ENCODE results near the gene IFNA7. TPM values are rescaled to one million over a fixed set of nuclear protein-coding genes. Genes with fewer than 3 reads are reported as not detected.
"Not testable (repeated sequence)": the region's sequence is repeated elsewhere in the genome, so short reads cannot be mapped to it uniquely, and the experiment has no call there.

Gene IFNA7
- total and polyA plus RNA-seq, 2 donors (not counting 1 experiment from before 2014, with no cell fraction given): not detected

- no peak overlapping the region for H2AFZ ChIP-seq (ENCODE audit: low read length)
- H3K27me3 ChIP-seq (ENCODE audit: control insufficient read depth, insufficient read depth, low read length): no peaks in the 10 kb centered on the region
- H3K4me3 ChIP-seq (replicated peaks in 1 of 4; ENCODE audit: control extremely low read depth in 1 of 4, insufficient read depth in 1 of 4, low read depth in 3 of 4, low read length in 4 of 4): no peak overlapping the region
- H4K20me1 ChIP-seq (ENCODE audit: control insufficient read depth, extremely low read depth, insufficient read depth, low read length): no peaks in the 10 kb centered on the region
- no peaks in the 10 kb centered on the region for H3K9me3 ChIP-seq (ENCODE audit: control insufficient read depth, insufficient read depth, low read depth, low read length)
- no peaks in the 10 kb centered on the region for H3K36me3 ChIP-seq (ENCODE audit: control insufficient read depth, insufficient read depth, low read length)
- no peak overlapping the region for H3K4me2 ChIP-seq (ENCODE audit: extremely low read depth, insufficient read depth, low read length)
- no peak overlapping the region for H3K9ac ChIP-seq (ENCODE audit: insufficient read depth, low read length)
- no peak for DNase-seq (ENCODE audit: low read depth in 2 of 2)
- TF ChIP-seq CTCF (conservative IDR thresholded peaks at IDR 0.05 in 1 of 2, IDR thresholded peaks at IDR 0.05 in 1 of 2; ENCODE audit: low read depth in 1 of 2, low read length in 2 of 2): no peak
- no peak for TF ChIP-seq EZH2 (IDR thresholded peaks at IDR 0.05; ENCODE audit: low read length, missing control alignments)
- H3K4me1 ChIP-seq (ENCODE audit: control insufficient read depth, extremely low read depth, insufficient read depth, low read length): no peaks in the 10 kb centered on the region
- H3K79me2 ChIP-seq (ENCODE audit: control insufficient read depth, insufficient read depth, low read length): no peaks in the 10 kb centered on the region
- no peak overlapping the region for H3K27ac ChIP-seq (ENCODE audit: insufficient read depth, low read length)
Measured at GRCh38 chr9:21174671-21175070, 27.3 kb downstream of the IFNA7 start.

- no peaks in the 10 kb centered on the region for H3K79me2 ChIP-seq (ENCODE audit: control insufficient read depth, insufficient read depth, low read length)
- TF ChIP-seq CTCF (conservative IDR thresholded peaks at IDR 0.05 in 1 of 2, IDR thresholded peaks at IDR 0.05 in 1 of 2; ENCODE audit: low read depth in 1 of 2, low read length in 2 of 2): no peak
- TF ChIP-seq EZH2 (IDR thresholded peaks at IDR 0.05; ENCODE audit: low read length, missing control alignments): no peak
- H4K20me1 ChIP-seq (ENCODE audit: control insufficient read depth, extremely low read depth, insufficient read depth, low read length): no peaks in the 10 kb centered on the region
Measured at GRCh38 chr9:21172156-21172555, 29.8 kb downstream of the IFNA7 start.

GRCh38 chr9:21171351-21171750 is 30.7 kb downstream of the IFNA7 start:
- TF ChIP-seq EZH2 (IDR thresholded peaks at IDR 0.05; ENCODE audit: low read length, missing control alignments): no peak
- TF ChIP-seq CTCF (conservative IDR thresholded peaks at IDR 0.05 in 1 of 2, IDR thresholded peaks at IDR 0.05 in 1 of 2; ENCODE audit: low read depth in 1 of 2, low read length in 2 of 2): no peak
- H3K4me1 ChIP-seq (ENCODE audit: control insufficient read depth, extremely low read depth, insufficient read depth, low read length): no peaks in the 10 kb centered on the region

More at GRCh38 chr9:21172156-21172555, 29.8 kb downstream of the IFNA7 start:
- Histone ChIP-seq H3K9me3 (ENCODE audit: control insufficient read depth, insufficient read depth, low read depth, low read length) (no peaks in the 10 kb centered on the region), H3K4me1 (ENCODE audit: control insufficient read depth, extremely low read depth, insufficient read depth, low read length) (no peaks in the 10 kb centered on the region), H3K36me3 (ENCODE audit: control insufficient read depth, insufficient read depth, low read length) (no peaks in the 10 kb centered on the region), H3K27me3 (ENCODE audit: control insufficient read depth, insufficient read depth, low read length) (no peaks in the 10 kb centered on the region), H3K4me3 (replicated peaks in 1 of 4; ENCODE audit: control extremely low read depth in 1 of 4, insufficient read depth in 1 of 4, low read depth in 3 of 4, low read length in 4 of 4) (no peak overlapping the region), H2AFZ (ENCODE audit: low read length) (no peak overlapping the region), H3K27ac (ENCODE audit: insufficient read depth, low read length) (no peak overlapping the region), H3K4me2 (ENCODE audit: extremely low read depth, insufficient read depth, low read length) (no peak overlapping the region), H3K9ac (ENCODE audit: insufficient read depth, low read length) (no peak overlapping the region)
- no peak for DNase-seq (ENCODE audit: low read depth in 2 of 2)

GRCh38 chr9:21166560-21166959 is 35.4 kb downstream of the IFNA7 start, which contains the start of gene IFNA21:
IFNA21 (minus strand) TSS chr9:21166660; CDS start chr9:21166612, 48 bp downstream.
- DNase-seq (ENCODE audit: low read depth in 2 of 2); H4K20me1 ChIP-seq (ENCODE audit: control insufficient read depth, extremely low read depth, insufficient read depth, low read length); H3K4me3 ChIP-seq (replicated peaks in 1 of 4; ENCODE audit: control extremely low read depth in 1 of 4, insufficient read depth in 1 of 4, low read depth in 3 of 4, low read length in 4 of 4); H3K4me1 ChIP-seq (ENCODE audit: control insufficient read depth, extremely low read depth, insufficient read depth, low read length); H3K27ac ChIP-seq (ENCODE audit: insufficient read depth, low read length); H3K9me3 ChIP-seq (ENCODE audit: control insufficient read depth, insufficient read depth, low read depth, low read length); H3K36me3 ChIP-seq (ENCODE audit: control insufficient read depth, insufficient read depth, low read length); H3K79me2 ChIP-seq (ENCODE audit: control insufficient read depth, insufficient read depth, low read length); H3K9ac ChIP-seq (ENCODE audit: insufficient read depth, low read length); H3K4me2 ChIP-seq (ENCODE audit: extremely low read depth, insufficient read depth, low read length); H3K27me3 ChIP-seq (ENCODE audit: control insufficient read depth, insufficient read depth, low read length); H2AFZ ChIP-seq (ENCODE audit: low read length): not testable (repeated sequence)

More at GRCh38 chr9:21171351-21171750, 30.7 kb downstream of the IFNA7 start:
- Histone ChIP-seq H3K79me2 (ENCODE audit: control insufficient read depth, insufficient read depth, low read length) (no peaks in the 10 kb centered on the region), H3K4me2 (ENCODE audit: extremely low read depth, insufficient read depth, low read length) (no peak overlapping the region), H3K9ac (ENCODE audit: insufficient read depth, low read length) (no peak overlapping the region), H3K36me3 (ENCODE audit: control insufficient read depth, insufficient read depth, low read length) (no peaks in the 10 kb centered on the region), H3K27ac (ENCODE audit: insufficient read depth, low read length) (no peak overlapping the region), H4K20me1 (ENCODE audit: control insufficient read depth, extremely low read depth, insufficient read depth, low read length) (no peaks in the 10 kb centered on the region), H3K4me3 (replicated peaks in 1 of 4; ENCODE audit: control extremely low read depth in 1 of 4, insufficient read depth in 1 of 4, low read depth in 3 of 4, low read length in 4 of 4) (no peak overlapping the region), H2AFZ (ENCODE audit: low read length) (no peak overlapping the region), H3K9me3 (ENCODE audit: control insufficient read depth, insufficient read depth, low read depth, low read length) (no peaks in the 10 kb centered on the region), H3K27me3 (ENCODE audit: control insufficient read depth, insufficient read depth, low read length) (no peaks in the 10 kb centered on the region)
- no peak for DNase-seq (ENCODE audit: low read depth in 2 of 2)
